ENCODE data around the gene TMC6.
"Not testable (repeated sequence)": the region's sequence is repeated elsewhere in the genome, so short reads cannot be mapped to it uniquely, and the experiment has no call there.

The TMC6 gene

DNA sequence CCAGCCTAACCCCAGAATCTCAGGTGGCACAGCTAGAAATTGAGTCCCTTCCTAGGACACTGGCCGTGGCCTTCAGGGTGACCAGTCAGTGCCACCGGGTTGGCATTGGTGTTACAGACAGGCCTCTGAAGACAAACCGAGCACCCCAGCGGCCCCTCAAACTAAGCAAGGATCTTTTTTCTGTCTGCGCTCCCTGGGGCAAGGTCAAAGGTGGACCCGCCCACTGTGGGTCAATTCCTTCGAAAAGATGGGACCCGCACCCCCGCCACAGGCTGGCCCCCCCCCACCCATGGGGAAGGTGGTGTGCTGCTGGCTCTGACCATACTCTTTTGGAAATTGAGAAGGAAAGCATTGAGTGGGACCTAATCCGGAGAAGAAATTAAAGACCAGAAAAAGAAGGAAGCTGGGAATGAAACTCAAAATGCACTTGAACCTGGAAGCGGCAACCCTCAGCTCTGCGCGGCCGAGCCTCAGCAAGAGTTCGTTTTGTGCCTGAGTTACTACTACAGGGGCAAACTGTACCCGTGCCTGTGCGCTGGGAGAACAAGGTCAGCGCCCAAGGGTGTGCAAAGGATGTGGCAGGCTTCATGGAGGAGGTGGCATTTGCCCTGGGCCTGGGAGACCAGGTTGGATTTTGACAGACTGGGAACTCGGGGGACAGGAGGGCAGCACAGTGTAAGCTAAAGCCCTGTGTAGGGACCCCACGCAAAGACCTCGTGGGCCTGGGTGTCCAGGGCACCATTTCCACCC, 20.4 kb downstream of the TMC6 start:
- DNase-seq = no peak

DNA sequence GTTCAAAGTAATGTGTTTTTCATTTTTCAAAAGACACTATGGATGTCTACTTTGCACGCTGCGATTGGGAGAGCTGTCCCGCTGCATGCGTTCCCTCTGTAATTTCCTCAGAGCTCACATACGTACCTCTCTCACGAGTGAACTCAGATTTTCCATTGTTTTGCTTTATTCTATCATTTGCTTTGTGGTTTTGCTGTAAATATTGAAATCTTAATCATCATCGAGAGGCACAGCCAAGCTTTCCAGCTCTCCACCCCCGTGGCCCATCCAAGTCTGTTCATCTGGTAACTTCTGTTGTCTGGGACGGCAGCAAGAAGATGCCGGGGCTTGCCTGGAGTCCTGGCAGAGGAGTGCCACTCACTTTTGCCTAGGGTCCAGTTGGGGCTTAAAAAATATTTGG, 21.1 kb downstream of the TMC6 start:
- DNase-seq = no peak

DNA sequence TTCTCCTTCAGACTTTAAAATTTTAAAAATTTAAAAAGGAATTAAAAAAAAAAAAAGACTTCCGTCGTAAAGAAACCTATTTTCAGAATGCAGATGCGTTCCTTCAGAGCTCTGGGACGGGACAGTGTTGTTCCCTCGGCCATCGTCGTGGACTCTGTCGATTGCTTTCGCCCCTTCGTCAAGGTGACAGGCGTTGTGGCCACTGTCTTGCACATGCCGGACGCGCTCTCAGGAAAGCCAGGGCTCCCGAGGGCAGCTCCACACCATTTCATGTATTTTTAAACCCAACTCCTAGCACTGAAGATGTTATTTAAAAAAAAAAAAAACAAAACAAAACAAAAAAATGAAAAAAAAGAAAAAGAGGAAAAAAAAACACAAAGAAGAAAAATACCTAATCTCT, 22.3 kb downstream of the TMC6 start:
- no peak for DNase-seq

DNA sequence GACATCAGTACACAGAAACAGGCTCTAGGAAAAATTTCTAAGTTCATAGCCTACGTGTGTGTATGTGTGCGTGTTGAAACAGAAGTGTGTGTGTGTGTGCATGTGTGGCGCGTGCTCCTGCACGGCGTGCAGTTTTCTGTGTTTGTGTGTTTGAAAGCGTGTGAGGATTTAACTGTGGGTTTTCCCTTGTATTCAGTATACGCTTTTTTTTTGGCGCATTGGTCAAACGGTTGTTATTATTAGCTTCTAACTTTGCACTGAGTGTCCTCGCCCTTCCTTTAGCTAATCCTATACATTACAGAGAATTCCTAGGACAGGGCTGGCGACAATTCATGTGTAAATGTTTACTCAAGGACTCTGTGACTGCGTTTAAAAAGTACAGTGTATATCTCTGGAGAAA, 23.0 kb downstream of the TMC6 start:
- DNase-seq = no peak

DNA sequence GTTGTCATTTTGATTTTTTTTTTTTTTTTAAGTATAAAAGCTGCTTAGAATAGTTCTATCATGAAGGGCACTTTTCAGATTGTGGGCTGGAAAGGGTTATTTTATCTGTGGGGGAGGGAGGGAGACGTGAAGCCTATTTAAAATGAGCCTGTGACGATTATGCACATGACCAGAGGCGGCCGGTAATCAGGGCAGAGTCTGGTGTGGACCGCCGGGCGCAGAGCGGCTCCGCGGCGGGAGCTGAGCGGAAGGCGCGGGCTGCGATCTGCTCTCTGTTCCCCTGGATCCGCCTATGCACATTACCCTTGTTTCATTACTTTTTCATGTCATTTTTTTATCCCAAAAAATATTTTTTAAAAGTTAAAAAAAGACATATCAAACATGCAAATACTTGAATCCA, 23.5 kb downstream of the TMC6 start:
- DNase-seq = no peak

DNA sequence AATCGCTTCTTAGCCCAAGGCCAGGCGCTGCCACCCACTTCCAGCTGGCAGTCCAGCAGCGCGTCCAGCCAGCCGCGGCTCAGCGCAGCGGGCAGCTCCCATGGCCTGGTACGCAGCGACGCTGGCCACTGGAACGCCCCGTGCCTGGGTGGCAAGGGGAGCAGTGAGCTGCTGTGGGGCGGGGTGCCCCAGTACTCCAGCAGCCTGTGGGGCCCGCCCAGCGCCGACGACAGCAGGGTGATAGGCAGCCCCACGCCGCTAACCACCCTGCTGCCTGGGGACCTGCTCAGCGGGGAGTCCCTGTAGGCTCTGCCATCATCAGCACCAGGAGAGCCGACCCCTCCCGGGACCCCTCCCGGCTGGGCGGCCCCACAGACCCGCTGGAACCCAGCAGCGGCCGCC, 24.0 kb downstream of the TMC6 start:
- DNase-seq = no peak

DNA sequence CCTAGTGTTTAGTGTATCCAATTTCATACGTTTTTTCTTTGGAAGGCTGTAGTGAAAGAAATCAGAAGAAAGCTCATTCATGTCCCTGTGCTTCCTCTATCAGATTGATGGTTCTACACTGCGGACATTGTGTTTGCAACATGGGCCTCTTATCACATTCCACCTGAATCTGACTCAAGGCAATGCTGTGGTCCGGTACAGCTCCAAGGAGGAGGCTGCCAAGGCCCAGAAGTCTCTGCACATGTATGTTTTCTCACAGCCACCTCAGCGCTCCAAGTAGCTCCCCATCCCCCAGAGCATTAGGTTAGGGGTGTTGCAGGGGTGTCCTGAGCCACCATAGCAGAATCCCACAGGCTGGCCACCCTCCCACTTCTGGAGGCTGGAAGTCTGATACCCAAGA, 25.2 kb downstream of the TMC6 start:
- no peak for DNase-seq

DNA sequence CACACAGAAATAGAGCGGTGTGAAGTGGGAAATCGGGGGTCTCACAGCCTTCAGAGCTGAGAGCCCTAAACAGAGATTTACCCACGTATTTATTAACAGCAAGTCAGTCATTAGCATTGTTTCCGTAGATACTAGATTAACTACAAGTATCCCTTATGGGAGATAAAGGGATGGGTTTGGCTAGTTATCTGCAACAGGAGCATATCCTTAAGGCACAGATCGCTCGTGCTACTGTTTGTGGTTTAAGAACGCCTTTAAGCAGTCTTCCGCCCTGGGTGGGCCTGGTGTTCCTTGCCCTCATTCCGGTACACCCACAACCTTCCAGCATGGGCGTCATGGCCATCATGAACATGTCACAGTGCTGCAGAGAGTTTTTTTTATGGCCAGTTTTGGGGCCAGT, 27.0 kb downstream of the TMC6 start:
- no peak for DNase-seq

DNA sequence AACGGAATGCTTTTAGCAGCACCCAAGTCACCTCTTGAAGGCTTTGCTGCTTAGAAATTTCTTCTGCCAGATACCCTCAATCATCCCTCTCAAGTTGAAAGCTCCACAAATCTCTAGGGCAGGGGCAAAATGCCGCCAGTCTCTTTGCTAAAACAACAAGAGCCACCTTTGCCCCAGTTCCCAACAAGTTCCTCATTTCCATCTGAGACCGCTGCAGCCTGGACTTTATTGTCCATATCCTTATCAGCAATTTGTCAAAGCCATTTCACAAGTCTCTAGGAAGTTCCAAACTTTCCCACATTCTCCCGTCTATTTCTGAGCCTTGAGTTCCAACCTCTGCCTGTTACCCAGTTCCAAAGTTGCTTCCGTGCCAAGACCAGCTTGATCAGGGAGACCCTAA, 27.4 kb downstream of the TMC6 start:
- DNase-seq = no peak

DNA sequence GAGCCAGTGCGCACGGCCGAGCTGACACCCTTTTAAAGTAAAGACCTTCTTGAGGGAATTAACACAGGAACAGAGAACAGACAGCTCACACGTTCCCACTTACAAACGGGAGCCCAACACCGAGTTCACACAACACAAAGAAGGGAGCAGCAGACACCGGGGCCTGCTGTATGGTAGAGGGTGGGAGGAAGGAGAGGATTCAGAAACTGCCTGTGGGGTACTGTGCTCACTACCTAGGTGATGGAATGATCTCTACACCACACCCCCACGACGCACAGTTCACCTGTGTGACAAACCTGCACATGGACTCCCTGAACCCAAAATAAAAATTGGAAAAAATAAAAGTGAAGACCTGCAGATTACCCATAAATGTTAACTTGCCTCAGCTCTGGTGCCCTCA, 32.5 kb downstream of the TMC6 start:
- no peak for DNase-seq

DNA sequence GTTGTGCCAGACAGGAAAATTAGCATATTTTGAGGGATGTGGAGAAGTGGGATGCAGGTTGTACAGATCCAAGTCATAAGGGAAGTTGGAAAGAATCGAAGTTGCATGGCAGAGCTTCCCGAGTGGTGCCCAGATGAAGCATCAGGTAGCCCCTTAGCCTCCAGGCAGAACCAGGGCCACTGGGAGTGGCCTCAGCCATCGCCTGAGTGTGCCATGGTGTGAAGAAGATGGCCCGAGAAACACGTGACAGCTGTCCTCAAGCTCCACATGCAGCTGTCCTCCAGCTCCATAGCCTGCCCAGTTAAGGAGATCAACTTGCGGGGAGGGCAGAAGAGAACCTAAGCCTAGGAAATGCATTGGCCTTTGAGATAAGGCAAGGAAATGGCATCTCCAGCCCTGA, 33.5 kb downstream of the TMC6 start:
- no peak for DNase-seq

DNA sequence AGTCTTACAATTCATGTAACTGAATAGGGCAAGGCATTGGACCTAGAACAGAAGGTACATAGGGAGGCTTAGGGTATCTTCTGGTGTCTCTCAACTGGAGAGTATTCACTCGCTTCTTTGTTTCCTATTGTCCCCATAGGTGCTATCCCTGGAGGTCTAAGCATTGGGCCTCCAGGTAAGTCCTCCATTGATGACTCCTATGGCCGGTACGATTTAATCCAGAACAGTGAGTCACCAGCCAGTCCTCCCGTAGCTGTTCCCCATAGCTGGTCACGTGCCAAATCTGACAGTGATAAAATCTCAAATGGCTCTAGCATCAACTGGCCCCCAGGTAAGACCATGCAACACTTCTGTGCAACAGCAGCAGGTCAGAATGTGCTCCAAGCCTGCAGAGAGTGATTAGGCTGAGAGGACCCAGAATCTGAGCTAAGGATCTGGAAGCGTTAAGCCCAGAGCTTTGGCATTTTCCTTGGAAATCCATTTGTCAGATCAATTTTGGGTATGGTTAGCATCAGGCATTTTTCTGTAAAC, 35.7 kb downstream of the TMC6 start:
- DNase-seq = no peak

DNA sequence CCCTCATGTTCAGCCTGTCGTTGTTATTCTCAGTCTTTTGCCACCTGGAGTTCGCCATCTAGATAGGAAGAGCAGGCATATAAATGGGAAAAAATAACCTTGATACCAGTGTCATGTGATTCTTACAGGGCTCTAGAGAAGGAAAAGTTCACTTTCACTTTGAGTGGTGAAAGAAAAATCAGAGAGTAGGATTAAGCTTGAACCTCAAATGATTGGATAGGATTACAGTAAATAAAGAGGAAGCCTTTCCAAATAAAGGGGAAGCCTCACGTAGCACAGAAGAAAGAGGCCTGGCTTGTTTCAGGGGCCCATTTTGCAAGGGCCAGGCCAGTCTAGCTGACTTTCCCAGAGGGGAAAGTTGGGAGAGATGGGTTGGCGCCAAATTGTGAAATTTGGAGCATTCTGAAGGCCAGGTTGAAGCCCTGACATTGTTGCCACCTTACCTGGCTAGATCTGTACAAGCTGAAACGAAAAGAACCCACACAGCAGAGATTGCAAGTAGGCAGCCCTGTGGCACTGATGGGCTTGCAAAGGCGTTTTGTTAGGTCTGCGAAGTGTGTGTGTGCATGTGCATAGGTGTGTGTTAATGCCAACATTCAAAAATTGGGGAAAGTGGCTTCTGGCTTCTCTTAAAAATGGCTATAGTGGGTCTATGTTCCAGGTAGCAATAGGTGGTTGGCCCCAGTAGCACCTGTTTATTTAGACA, 38.8 kb downstream of the TMC6 start:
- no peak for DNase-seq

DNA sequence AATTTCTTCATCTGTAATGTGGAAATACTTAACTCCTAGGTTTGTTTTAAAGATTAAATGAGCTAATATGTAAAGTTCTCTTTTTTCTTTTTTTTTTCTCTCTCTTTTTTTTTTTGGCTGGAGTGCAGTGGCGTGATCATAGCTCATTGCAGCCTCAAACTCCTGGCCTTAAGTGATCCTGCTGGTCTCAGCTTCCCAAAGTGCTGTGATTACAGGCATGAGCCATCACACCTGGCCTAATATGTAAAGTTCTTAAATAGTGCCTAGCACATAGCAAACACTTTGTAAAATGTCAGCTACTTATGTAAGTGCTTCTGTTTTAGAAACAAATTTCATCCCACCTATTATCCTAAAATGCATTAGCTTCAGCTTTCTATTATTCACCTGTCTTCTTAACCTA, 40.0 kb downstream of the TMC6 start:
- no peak for DNase-seq

DNA sequence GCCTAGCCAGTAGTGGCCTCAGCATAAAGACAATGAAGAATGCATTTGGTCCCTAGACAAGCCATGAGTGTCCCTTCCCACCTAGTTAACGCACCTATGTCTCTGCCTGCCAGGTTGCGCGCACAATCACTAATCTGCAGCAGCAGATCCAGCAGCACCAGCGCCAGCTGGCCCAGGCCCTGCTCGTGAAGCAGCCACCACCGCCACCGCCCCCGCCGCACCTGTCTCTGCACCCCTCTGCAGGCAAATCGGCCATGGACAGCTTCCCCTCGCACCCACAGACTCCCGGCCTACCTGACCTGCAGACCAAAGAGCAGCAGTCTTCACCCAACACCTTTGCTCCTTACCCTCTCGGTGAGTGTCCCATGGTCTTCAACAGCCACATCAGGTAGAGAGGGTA, 41.8 kb downstream of the TMC6 start:
- no peak for DNase-seq

DNA sequence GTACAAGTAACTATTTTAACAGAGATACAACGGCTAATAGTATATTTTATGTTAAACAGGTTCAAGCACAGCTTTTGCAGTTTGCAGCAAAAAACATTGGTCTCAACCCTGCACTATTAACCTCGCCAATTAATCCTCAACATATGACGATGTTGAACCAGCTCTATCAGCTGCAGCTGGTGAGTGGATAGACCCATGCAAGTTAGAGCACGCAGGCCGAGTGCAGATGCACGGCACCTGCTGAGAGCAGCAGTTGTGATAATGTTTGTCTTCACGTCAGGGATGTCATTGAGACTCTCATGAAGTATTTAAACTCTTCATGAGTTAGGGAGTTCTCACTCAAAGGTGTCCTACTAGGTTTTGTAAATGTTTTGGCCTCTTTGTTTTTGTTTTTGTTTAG, 45.6 kb downstream of the TMC6 start:
- no peak for DNase-seq

DNA sequence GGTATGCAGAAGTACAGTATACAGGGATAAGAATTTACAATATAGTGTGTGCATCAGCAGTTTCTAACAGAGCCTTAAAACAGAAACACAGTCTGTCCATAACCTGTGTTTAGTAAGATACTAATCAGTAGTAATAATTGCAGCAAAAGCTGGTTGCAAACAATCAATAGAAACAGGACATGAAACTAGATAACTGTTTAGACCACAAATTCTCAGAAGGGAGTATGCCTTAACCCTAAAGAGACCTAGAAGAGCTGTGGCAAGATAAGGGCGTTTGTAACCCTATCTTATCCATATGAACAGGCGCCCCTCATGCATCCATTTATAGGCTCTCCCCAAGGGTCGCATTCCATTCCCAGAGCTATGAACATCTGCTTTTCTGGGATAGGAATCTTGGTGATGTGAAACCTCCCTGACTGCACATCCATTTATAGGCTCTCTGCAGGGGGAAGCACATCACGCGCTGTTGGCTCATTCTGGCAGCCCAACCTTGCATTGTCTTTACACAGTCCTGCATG, 46.1 kb downstream of the TMC6 start:
- not testable (repeated sequence) for DNase-seq

DNA sequence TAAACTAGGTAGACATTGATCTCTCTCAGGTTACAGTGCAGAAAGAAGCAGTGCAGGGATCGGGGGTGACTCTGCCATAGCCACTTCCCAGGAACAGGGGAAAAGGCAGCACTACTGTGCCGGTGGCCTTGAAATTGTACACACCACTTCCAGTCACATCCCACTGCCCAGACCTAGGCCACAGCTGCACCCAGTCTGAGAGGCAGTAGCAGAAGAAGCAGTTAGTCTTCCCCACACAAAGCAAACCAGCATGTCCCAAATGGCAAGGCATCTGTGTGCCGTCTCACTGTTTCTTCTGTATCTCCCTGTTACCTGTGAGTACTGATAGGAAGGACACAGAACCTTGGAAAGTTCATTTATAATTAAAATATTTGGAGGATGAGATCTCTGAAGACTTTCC, 47.0 kb downstream of the TMC6 start:
- DNase-seq = no peak

DNA sequence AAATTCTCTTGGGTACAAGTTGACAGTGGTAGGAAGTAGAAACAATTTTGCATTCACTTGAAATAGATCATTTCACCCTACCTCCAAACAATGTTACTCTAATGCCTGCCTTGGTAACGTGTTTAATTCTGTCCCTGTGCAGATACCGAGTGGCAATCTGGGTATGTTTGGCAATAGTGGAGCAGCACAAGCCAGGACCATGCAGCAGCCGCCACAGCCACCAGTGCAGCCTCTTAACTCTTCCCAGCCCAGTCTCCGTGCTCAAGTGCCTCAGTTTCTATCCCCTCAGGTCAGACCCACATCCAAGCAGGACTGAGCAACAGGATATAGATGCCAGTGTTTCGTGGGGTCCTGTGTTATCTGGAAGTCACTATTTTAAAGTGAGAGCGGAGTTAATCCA, 49.3 kb downstream of the TMC6 start:
- DNase-seq = no peak

DNA sequence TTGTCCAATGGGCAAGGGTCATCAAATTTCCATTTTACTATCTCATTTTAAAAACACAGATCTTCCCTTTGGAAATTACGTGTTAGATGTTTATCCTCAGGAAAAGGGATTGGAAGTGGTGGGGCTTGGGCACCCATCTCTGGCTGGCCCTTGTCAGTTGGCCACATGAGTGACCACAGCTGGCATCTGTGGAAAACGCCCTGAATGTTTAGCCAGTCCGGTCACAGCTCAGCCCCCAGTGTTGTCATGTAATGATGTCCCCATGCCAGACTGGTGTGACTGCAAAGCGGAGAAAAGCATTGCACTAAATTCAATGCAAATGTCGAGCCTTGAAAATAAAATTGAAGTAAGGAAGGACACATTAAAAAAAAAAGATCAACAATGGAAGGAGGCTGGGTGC, 53.0 kb downstream of the TMC6 start:
- DNase-seq = no peak

DNA sequence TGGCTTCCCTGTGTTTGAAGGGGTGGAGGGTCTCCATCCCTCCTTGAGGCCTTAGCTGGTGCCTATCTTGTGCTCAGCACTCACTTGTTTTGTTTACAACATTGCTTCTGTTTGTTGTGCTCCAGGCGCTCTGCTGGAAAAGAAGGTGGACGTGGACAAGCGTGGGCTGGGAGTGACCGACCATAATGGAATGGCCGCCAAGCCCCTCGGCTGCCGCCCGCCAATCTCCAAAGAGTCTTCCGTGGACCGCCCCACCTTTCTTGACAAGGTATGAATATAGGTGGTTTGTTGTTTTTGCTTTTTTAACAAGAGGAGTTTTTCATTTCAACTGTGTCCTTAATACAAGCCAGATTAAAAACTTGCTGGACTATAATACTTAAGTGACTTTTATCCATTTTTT, 53.5 kb downstream of the TMC6 start:
- no peak for DNase-seq

DNA sequence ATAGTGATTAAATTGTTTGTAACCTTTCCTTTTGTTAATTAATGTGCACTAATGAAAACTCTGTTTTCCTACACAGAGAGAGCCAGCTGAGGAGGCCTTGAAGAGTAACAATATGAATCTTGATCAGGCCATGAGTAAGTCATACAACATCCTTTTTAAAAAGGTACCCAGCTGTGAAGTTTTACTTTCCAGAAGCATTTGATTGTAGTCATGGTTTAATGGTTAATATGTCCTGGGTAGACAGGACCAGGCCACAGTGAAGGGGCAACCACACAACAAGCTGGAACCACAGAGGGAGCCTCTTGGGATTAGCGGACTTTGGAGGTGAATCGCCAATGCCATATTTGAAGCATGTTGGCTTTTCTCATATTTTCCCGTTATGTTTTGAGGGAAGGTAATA, 55.6 kb downstream of the TMC6 start:
- no peak for DNase-seq

DNA sequence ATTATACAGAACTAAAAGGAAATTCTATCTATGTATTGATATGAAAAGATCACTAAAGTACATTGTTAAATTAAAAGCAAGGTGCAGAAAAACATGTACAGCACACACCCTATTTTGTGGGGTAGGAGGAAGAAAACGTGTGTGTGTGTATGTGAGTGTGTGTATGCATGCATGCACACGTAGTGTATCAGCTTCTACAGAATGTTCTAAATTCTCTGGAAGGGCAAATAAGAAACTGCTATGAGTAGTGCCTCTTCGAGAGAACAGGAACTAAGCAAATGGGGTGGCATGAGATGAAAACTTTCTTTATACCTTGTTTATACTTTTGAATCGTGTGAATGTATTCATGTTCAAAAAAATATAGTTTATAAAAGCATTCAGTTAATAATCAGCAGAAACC, 58.9 kb downstream of the TMC6 start:
- DNase-seq = no peak

DNA sequence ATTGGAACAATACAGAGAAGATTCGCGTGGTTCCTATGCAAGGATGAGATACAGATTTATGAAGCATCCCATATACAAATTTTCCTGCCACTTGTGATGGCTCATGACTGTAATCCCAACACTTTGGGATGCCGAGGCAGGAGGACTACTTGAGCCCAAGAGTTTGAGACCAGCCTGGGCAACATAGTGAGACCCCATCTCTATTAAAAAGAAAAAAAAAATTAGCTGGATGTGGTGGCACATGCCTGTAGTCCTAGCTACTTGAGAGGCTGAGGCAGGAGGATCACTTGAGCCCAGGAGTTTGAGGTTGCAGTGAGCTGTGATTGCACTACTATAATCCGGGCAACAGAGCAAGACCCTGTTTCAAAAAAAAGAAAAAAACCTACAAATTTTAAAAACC, 61.6 kb downstream of the TMC6 start:
- DNase-seq = not testable (repeated sequence)

DNA sequence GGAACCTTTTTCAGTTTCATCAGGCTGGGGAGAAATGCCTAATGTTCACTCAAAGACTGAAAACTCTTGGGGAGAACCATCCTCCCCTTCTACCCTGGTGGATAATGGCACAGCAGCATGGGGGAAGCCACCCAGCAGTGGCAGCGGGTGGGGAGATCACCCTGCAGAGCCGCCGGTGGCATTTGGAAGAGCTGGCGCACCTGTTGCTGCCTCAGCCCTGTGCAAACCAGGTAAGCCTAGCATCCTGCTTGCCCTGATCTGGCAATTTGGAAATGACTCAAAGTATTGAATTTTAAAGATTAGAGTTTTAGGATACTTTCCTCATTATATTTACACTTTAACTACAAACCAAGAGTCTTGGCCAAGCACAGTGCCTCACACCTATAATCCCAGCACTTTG, 63.8 kb downstream of the TMC6 start:
- no peak for DNase-seq

Measured in NCI-H526 treated with DMSO at 0.1 percent for 48 hours (cell line).